HEK293T (cell line): ENCODE data around the gene DNAH10.

Source experiments
- CTCF ChIA-PET: fragments of 350-600 bp; formaldehyde crosslinking; extraction: SDS; loops from one replicate; lab custom pipeline; 2021; ENCODE audit warnings: antibody characterized with exemption, inconsistent platforms; lab: Yijun Ruan, JAX
- POLR2A ChIA-PET: fragments of 350-600 bp; formaldehyde crosslinking; extraction: SDS; loops from one replicate; lab custom pipeline; 2020; ENCODE audit warnings: antibody characterized with exemption, inconsistent platforms; lab: Yijun Ruan, JAX
- DNase-seq: peaks from one replicate; pipeline ENCODE4 v3.0.0; 2012; ENCODE audit warnings: mixed read lengths; ENCODE audit errors: extremely low spot score
- ARNT ChIP-seq: fragments of 450-650 bp; IDR thresholded peaks from 2 replicates; pipeline ENCODE4 v1.6.1; 2017; ENCODE audit warnings: mild to moderate bottlenecking
- BHLHE40 ChIP-seq: fragments of 450-650 bp; IDR thresholded peaks from 2 replicates; pipeline ENCODE4 v1.6.1; 2016; ENCODE audit warnings: mild to moderate bottlenecking, moderate library complexity, borderline replicate concordance
- CTBP1 ChIP-seq: fragments of 450-650 bp; IDR thresholded peaks from 2 replicates; pipeline ENCODE4 v1.6.1; 2016; ENCODE audit warnings: borderline replicate concordance
- ELF4 ChIP-seq: fragments of 450-650 bp; IDR thresholded peaks from 2 replicates; pipeline ENCODE4 v1.6.1; 2017; ENCODE audit warnings: antibody characterized with exemption
- FOXA1 ChIP-seq: fragments of 450-650 bp; IDR thresholded peaks from 2 replicates; pipeline ENCODE4 v1.6.1; 2016; ENCODE audit warnings: mild to moderate bottlenecking
- FOXK2 ChIP-seq: fragments of 450-650 bp; IDR thresholded peaks from 2 replicates; pipeline ENCODE4 v1.6.1; 2016; ENCODE audit warnings: mild to moderate bottlenecking
- FOXM1 ChIP-seq: fragments of 450-650 bp; IDR thresholded peaks from 2 replicates; pipeline ENCODE4 v1.6.1; 2017; ENCODE audit warnings: mild to moderate bottlenecking, borderline replicate concordance
- HDGF ChIP-seq: fragments of 450-650 bp; IDR thresholded peaks from 2 replicates; pipeline ENCODE4 v1.6.1; 2017; ENCODE audit warnings: antibody characterized with exemption, borderline replicate concordance
- L3MBTL2 ChIP-seq: fragments of 450-650 bp; conservative IDR thresholded peaks from 2 replicates; pipeline ENCODE4 v1.6.1; 2016; ENCODE audit warnings: mild to moderate bottlenecking
- LEF1 ChIP-seq: fragments of 450-650 bp; IDR thresholded peaks from 2 replicates; pipeline ENCODE4 v1.6.1; 2017; ENCODE audit warnings: mild to moderate bottlenecking, borderline replicate concordance
- NFRKB ChIP-seq: fragments of 450-650 bp; IDR thresholded peaks from 2 replicates; pipeline ENCODE4 v1.6.1; 2016; ENCODE audit warnings: mild to moderate bottlenecking, moderate library complexity
- SP1 ChIP-seq: fragments of 450-650 bp; IDR thresholded peaks from 2 replicates; pipeline ENCODE4 v1.6.1; 2017
- SUZ12 ChIP-seq: fragments of 450-650 bp; IDR thresholded peaks from 2 replicates; pipeline ENCODE4 v1.6.1; 2016; ENCODE audit warnings: mild to moderate bottlenecking
- TARDBP ChIP-seq: fragments of 450-650 bp; IDR thresholded peaks from 2 replicates; pipeline ENCODE4 v1.6.1; 2016
- ZNF384 ChIP-seq: fragments of 450-650 bp; IDR thresholded peaks from 2 replicates; pipeline ENCODE4 v1.6.1; 2016
- TF ChIP-seq, protein P1 (sequence below): fragments of 450-650 bp; IDR thresholded peaks from 2 replicates; pipeline ENCODE4 v1.6.1; 2016

DNAH10 gene

DNA sequence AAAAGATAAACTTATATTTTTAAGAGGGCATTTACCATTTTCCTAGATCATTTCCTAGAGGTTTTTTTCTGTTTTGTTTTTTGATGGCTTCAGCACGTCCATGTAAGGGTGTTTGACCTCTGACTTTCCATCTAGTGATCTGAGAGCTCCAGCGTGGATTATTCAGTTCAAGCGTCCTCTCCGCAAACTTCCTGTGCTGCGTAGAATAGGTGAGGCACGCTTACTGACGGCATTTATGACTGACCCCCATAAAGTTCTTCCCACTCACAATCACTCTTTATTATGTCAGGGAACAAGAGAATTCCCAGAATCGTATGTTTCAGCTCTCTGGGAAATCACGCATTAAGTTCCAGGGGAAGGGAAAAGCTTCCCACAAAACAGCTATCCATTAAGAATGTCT, 194.1 kb downstream of the DNAH10 start:
- DNase-seq, result no peak
- ChIA-PET CTCF (no interaction called here), POLR2A (no interaction called here)
- TF ChIP-seq L3MBTL2 (no peak), CTBP1 (no peak)

DNA sequence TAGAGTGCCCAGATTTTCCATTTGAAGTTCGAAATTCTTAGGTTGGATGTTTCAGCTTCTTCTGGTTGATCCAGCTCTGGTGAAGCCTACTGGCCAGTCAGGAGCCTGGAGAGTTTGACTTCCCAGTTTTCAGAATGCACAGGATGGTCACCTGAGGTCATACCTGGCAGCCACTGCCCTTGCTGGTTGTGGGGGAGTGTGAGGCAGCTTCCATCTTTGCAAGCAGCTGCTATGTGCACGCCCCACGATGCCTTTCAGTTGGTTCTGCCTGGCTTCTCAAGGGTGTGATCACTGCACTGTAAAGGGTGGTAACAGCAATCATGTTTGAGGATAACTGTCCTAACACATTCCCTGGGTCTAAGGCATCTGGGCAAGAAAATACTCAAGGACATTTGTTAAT, 195.1 kb downstream of the DNAH10 start:
- TF ChIP-seq ELF4 (no peak), L3MBTL2 (no peak)
- POLR2A ChIA-PET, result no interaction called here
- CTCF ChIA-PET, result no interaction called here
- DNase-seq, result no peak

DNA sequence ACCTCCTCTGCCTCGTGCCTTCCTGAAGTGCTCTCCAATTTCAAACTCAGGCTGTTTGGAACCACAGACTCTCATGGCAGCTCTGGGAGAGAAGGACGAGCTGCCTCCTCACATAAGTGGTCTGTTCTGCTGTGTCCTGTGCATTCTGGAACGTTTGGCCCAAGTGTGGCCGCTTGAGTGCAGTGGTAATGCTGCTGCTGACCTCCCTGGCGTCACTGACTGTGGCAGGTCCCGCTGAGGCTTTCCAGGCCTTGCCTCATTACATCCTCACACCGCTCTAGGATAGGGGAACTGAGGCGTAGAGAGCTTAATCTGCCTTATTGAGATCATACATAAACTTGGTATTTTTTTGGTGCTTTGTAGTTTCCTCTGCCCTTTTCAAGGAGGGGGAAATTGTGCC, 196.4 kb downstream of the DNAH10 start:
- ChIA-PET POLR2A (no interaction called here), CTCF (no interaction called here)
- no peak for TF ChIP-seq NFRKB
- DNase-seq, result no peak

DNA sequence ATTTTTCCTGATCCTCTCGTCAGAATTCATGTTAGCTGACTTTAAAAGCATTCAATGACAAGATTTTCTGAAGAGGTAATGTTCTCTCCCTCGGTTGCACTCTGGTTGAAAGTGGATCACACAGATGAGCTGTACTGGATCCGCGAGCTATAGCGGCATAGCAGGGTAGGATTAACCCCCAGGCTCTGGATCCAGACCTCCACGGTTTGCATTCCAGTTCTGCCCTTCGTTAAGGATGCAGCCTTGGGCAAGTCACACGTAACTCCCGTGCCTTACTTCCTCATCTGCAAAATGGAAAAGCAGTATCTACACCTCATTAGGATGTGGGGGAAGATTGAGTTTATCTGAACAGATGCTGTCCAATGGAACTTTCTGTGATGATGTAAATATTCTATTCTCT, 196.8 kb downstream of the DNAH10 start:
- ChIA-PET CTCF (no interaction called here), POLR2A (no interaction called here)
- TF ChIP-seq HDGF, result no peak
- no peak for TF ChIP-seq SUZ12
- TF ChIP-seq FOXA1, result no peak
- TF ChIP-seq ZNF384, result no peak
- no peak for TF ChIP-seq FOXK2
- no peak for TF ChIP-seq FOXM1
- TF ChIP-seq ELF4, result no peak
- TF ChIP-seq NFRKB, result no peak
- TF ChIP-seq TARDBP, result no peak
- TF ChIP-seq, protein P1, sequence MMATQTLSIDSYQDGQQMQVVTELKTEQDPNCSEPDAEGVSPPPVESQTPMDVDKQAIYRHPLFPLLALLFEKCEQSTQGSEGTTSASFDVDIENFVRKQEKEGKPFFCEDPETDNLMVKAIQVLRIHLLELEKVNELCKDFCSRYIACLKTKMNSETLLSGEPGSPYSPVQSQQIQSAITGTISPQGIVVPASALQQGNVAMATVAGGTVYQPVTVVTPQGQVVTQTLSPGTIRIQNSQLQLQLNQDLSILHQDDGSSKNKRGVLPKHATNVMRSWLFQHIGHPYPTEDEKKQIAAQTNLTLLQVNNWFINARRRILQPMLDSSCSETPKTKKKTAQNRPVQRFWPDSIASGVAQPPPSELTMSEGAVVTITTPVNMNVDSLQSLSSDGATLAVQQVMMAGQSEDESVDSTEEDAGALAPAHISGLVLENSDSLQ, result no peak
- no peak for TF ChIP-seq ARNT
- TF ChIP-seq CTBP1, result no peak
- no peak for DNase-seq

DNA sequence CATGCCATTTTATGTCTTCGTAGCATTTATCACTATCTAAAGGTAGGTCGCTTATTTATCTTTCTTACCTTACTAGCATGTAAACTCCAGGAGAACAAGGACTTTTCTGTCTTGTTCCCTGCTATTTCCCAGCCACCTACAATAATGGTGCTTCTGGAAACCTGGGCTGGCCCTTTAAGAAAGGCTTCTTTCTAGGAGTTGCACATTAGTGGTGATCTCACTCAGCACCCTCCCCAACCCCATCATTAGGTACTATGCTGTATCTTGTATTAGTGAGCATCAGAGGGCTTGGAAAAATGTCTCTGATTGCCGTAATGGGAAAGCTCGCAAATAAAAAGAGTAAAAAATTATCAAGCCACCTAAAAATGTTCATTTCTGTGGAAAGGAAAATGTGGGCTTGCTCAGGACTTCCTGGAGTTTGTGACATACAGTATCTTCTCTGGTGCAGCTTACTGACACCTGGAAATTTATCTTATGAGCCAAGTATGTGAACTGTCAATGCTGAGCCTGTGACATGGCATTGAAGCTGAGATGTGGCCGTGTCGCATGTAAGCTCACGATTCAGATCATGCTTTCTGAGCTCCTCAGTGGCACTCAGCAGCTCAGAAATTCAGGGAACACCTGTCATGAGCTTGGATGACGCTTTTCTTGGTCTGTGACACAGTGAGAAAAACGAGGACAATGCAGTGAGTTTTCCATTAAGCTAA, 198.1 kb downstream of the DNAH10 start:
- CTCF ChIA-PET, result interaction anchor here (0.8 to 1.4 kb wide), 2 partner anchors 54 to 1237 kb away, joined by 3 read pairs; no protein-coding TSS in a partner anchor
- POLR2A ChIA-PET, result no interaction called here

DNA sequence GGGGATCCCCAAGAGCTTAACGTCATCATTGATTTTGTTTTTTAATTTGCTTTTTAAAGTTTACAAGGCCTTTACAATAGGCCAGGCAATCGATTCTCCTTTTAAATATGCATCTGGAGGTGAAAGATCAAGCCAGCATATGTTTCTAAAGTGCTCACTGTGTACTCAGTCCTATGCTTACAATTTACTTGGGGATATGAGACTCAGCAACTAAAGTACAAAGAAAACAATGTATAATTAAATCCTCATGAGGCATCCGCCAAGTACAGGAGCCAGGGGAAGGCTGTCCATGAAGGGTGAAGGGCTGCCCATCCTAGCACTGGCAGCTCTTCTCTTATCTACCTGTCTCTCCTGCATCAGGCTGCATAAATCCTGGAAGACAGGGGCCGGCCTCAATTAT, 198.8 kb downstream of the DNAH10 start:
- DNase-seq, result no peak
- ChIA-PET POLR2A (no interaction called here), CTCF (interaction anchor here (0.8 to 1.4 kb wide), 2 partner anchors 55 to 1236 kb away, joined by 3 read pairs; no protein-coding TSS in a partner anchor)
- TF ChIP-seq FOXK2, result no peak
- no peak for TF ChIP-seq ARNT
- no peak for TF ChIP-seq NFRKB
- TF ChIP-seq L3MBTL2, result no peak
- no peak for TF ChIP-seq LEF1
- TF ChIP-seq FOXM1, result no peak
- TF ChIP-seq SP1, result no peak
- no peak for TF ChIP-seq CTBP1

More for the DNA sequence above, 198.1 kb downstream of the DNAH10 start:
- DNase-seq, result no peak
- TF ChIP-seq FOXA1 (no peak), CTBP1 (no peak), ARNT (no peak), FOXM1 (no peak), TARDBP (no peak), L3MBTL2 (no peak), LEF1 (no peak), ELF4 (no peak), FOXK2 (no peak)

DNA sequence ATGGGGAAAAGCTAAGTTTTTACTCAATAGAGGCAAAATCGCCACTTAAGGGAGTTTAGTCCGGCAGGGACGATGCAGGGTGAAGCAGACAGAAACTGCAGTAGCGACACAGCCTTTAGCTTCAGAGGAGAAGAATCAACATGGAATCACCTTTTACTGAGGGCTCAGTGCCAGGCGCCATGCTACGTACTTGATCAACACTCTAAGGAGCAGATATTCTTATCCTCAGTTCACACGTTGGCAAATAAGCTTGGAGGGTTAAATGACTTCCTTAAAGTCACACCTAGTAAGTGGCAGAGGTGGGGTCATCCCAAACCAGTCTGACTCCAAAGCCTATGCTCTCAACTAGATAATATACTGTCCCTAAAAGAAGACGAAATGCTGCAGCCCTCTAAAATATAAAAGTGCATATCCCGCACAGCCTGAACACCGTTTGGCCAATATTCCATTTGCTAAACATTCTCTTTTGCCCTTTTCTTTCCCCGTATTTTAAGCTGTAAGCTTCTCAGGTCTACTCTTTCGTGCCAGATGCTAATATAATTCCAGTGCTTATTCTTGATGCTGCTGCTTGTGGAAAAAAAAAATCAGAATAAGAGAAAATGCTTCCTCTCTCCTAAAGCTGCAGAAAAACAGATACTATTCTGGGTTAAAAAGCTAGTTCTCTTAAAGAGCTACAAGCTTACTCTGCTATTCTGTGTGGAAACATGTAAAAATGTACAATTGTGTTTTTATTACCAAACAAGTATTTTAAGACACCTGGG, 199.7 kb downstream of the DNAH10 start:
- TF ChIP-seq SUZ12, result no peak
- TF ChIP-seq LEF1, result no peak
- TF ChIP-seq HDGF, result no peak
- no peak for TF ChIP-seq FOXK2
- TF ChIP-seq BHLHE40, result no peak
- TF ChIP-seq ZNF384, result no peak
- TF ChIP-seq FOXA1, result no peak
- TF ChIP-seq, protein P1, result no peak
- no peak for TF ChIP-seq FOXM1
- no peak for TF ChIP-seq ELF4
- no peak for TF ChIP-seq NFRKB
- no peak for TF ChIP-seq CTBP1
- no peak for TF ChIP-seq SP1
- TF ChIP-seq TARDBP, result no peak
- TF ChIP-seq L3MBTL2, result no peak
- no peak for TF ChIP-seq ARNT
- DNase-seq, result no peak
- ChIA-PET POLR2A (no interaction called here), CTCF (interaction anchor here (0.6 kb wide), 1 partner anchor 499 kb away, joined by 3 read pairs; no protein-coding TSS in a partner anchor)
